Small intestine (tissue), 7 donors: Measurements from ENCODE around the gene FAS. TPM values are rescaled to one million over a fixed set of nuclear protein-coding genes. Genes with fewer than 3 reads are reported as not detected.

ENCODE experiments used
- DNase-seq, 2 donors: peaks; one replicate each; pipeline versions ENCODE4 v3.0.0 to v3.0.0-alpha.2; 2013
- FAIRE-seq: peaks from 2 replicates; lab custom pipeline; 2012; peaks lifted over from hg19 to GRCh38; lab: Jason Lieb, UNC
- H3K27ac ChIP-seq, 3 donors: one replicate each; pipeline ENCODE4 v1.5.1; 2013; ENCODE audit warnings: low read length in 2 of 3, mild to moderate bottlenecking in 2 of 3, control low read depth in 1 of 3, inconsistent platforms in 1 of 3, low read depth in 1 of 3, moderate library complexity in 1 of 3
- H3K27me3 ChIP-seq, 3 donors: one replicate each; pipeline ENCODE4 v1.6.1; 2013; ENCODE audit warnings: low read length in 3 of 3, inconsistent platforms in 1 of 3; ENCODE audit not compliant: control insufficient read depth in 3 of 3, insufficient read depth in 3 of 3
- H3K36me3 ChIP-seq, 3 donors: one replicate each; pipeline ENCODE4 v1.6.1; 2013; ENCODE audit warnings: low read length in 3 of 3, inconsistent platforms in 1 of 3, low read depth in 1 of 3, mild to moderate bottlenecking in 1 of 3, moderate library complexity in 1 of 3; ENCODE audit not compliant: control insufficient read depth in 3 of 3, insufficient read depth in 2 of 3
- H3K4me1 ChIP-seq, 3 donors: one replicate each; pipeline ENCODE4 v1.6.1; 2013; ENCODE audit warnings: low read length in 2 of 3, inconsistent platforms in 1 of 3, low read depth in 1 of 3, mild to moderate bottlenecking in 1 of 3, moderate library complexity in 1 of 3; ENCODE audit not compliant: control insufficient read depth in 3 of 3, insufficient read depth in 2 of 3
- H3K4me3 ChIP-seq, 3 donors: one replicate each; pipeline ENCODE4 v1.5.1; 2013; ENCODE audit warnings: low read length in 3 of 3, control low read depth in 1 of 3, inconsistent platforms in 1 of 3, low read depth in 1 of 3, mild to moderate bottlenecking in 1 of 3, moderate library complexity in 1 of 3
- H3K9me3 ChIP-seq, 2 donors: one replicate each; pipeline ENCODE4 v1.6.1; 2013; ENCODE audit warnings: low read depth in 1 of 2, low read length in 1 of 2; ENCODE audit not compliant: control insufficient read depth in 2 of 2, insufficient read depth in 1 of 2
- WGBS, 3 donors: extraction: QIAGEN DNeasy Blood & Tissue Kit; methylation state at CpG; one replicate each; pipeline ENCODE4 v1.1.7; 2013; 5-methylcytosine and 5-hydroxymethylcytosine counted together
- polyA plus RNA-seq, 4 donors: library from polyadenylated mRNA; stranded (reverse) in 3 of 4; unstranded in 1 of 4; fragments of 200-250 nt in 3 of 4; fragments of 120-200 nt in 1 of 4; gene quantifications; one replicate each; pipeline versions ENCODE4 v1.2.1 to v1.2.3, GENCODE V29; 2013
- donor health status: healthy with polysubstance abuse.
- donor health status: control.
- donor health status: control.
- donor health status: Bipolar disorder and iron deficiency.
- donor health status: healthy.

The FAS gene
- polyA plus RNA-seq, 4 donors = 3.4 to 11.3 (median 5.7) TPM

GRCh38 chr10:89037096-89037495, 46.5 kb downstream of the FAS start:
- no peaks in the 10 kb centered on the region for H3K27me3 ChIP-seq
- FAIRE-seq = no peak
- no peak overlapping the region for H3K4me3 ChIP-seq
- 78 to 93% (median 91%) methylated on average over 3 of the region's 3 CpGs for WGBS, 3 donors
- no peak overlapping the region for H3K27ac ChIP-seq
- no peaks in the 10 kb centered on the region for H3K4me1 ChIP-seq
- DNase-seq = no peak
- H3K36me3 ChIP-seq = no peaks in the 10 kb centered on the region
- no peaks in the 10 kb centered on the region for H3K9me3 ChIP-seq

DNA sequence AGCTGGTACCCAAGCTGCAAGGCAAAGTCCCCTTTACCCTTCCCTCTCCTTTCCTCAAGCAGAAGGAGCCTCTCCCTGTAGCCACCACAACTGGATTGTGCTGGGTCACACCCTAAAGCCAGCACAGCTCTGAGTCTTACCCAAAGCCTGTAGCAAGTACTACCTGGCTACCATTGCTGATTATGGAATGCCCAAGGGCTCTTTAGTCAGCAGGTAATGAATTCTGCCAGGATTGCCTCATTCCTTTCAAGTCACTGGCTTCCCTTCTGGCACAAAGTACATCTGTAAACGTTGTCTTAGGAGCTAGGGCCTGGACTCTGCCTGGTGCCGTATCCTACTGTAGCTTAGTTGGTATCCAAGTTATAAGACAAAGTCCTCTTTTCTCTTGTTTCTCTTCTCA, 52.0 kb downstream of the FAS start:
- Histone ChIP-seq H3K27me3 (no peaks in the 10 kb centered on the region), H3K9me3 (no peaks in the 10 kb centered on the region), H3K27ac (peak overlapping the region in 1 of 3 donors; percentile 57), H3K4me1 (peaks cover 0 to 3% (median 0%) of the 10 kb centered on the region in 3 donors), H3K36me3 (no peaks in the 10 kb centered on the region), H3K4me3 (no peak overlapping the region)
- FAIRE-seq (no peak), DNase-seq (peak; percentile 57 to 68)
- 19 to 64% (median 35%) methylated on average over 2 of the region's 2 CpGs for WGBS, 3 donors

- Histone ChIP-seq H3K27me3 (no peaks in the 10 kb centered on the region), H3K4me1 (peaks cover 0 to 3% (median 0%) of the 10 kb centered on the region in 3 donors), H3K9me3 (no peaks in the 10 kb centered on the region), H3K4me3 (no peak overlapping the region), H3K27ac (peak overlapping the region in 1 of 3 donors; percentile 57), H3K36me3 (no peaks in the 10 kb centered on the region)
- DNase-seq = no peak
- no peak for FAIRE-seq
- 46 to 66% (median 61%) methylated on average over 4 of the region's 4 CpGs for WGBS, 3 donors
These were observed 52.5 kb downstream of the FAS start for GRCh38 chr10:89043052-89043451.

DNA sequence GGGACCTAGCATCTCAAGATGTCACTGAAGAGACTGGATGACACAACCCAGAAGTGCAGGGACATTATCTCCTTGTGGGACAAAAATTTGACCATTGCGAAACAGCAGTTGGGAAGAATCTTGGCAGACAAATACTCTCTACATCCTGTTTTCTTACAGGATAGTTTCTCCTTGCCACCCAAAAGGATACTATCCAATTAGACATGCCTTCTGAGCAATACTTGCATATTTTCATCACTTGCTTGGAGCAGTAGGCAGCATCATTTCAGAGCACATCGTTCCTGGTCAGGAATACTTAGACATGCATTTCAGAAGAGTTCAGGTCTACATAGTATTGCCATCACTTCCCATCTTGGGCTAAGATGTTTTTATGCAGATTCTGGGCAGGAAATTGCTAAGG, 56.8 kb downstream of the FAS start:
- Histone ChIP-seq H3K4me3 (no peak overlapping the region), H3K9me3 (no peaks in the 10 kb centered on the region), H3K27me3 (no peaks in the 10 kb centered on the region), H3K36me3 (no peaks in the 10 kb centered on the region), H3K27ac (no peak overlapping the region), H3K4me1 (peaks cover 0 to 3% (median 0%) of the 10 kb centered on the region in 3 donors)
- DNase-seq (no peak), FAIRE-seq (no peak)
- WGBS, 3 donors = 82 to 94% (median 91%) methylated on average over 2 of the region's 2 CpGs

- H3K27me3 ChIP-seq = no peaks in the 10 kb centered on the region
- peaks cover 0 to 9% (median 0%) of the 10 kb centered on the region in 3 donors for H3K4me1 ChIP-seq
- DNase-seq = no peak
- H3K4me3 ChIP-seq = no peak overlapping the region
- no peaks in the 10 kb centered on the region for H3K9me3 ChIP-seq
- no peak for FAIRE-seq
- no peaks in the 10 kb centered on the region for H3K36me3 ChIP-seq
- H3K27ac ChIP-seq = no peak overlapping the region
These were observed 61.0 kb downstream of the FAS start for GRCh38 chr10:89051593-89051992.

DNA sequence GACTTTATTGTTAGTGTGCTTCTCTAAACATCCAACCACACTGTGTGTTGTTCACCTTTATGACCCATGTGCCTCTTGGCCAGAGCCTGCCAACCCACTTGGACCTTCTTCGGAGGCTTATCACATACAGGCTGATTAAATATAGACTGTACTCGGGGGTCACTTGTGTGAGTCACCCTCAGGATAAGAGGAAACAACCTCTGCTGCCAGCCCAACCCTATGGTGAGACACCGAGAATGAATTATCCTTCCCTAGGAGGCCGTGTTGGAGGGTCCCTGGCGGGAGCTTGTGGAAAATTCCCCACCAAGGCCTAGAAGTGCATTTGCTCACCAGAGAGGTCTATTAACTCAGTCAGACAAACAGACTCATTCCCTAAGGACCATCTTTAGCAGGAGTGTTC, 63.0 kb downstream of the FAS start:
- H3K27ac ChIP-seq = peak overlapping the region in 2 of 3 donors; percentile 26 to 54
- no peaks in the 10 kb centered on the region for H3K27me3 ChIP-seq
- 33 to 61% (median 39%) methylated on average over 5 of the region's 5 CpGs for WGBS, 3 donors
- FAIRE-seq (no peak), DNase-seq (peak; percentile 54 to 87)
- H3K4me1 ChIP-seq = peaks cover 0 to 9% (median 0%) of the 10 kb centered on the region in 3 donors
- no peaks in the 10 kb centered on the region for H3K9me3 ChIP-seq
- H3K4me3 ChIP-seq = no peak overlapping the region
- no peaks in the 10 kb centered on the region for H3K36me3 ChIP-seq

GRCh38 chr10:89055159-89055558, 64.6 kb downstream of the FAS start:
- Histone ChIP-seq H3K4me1 (peaks cover 0 to 9% (median 0%) of the 10 kb centered on the region in 3 donors), H3K4me3 (no peak overlapping the region), H3K36me3 (no peaks in the 10 kb centered on the region), H3K27me3 (no peaks in the 10 kb centered on the region), H3K27ac (no peak overlapping the region), H3K9me3 (no peaks in the 10 kb centered on the region)
- FAIRE-seq (no peak), DNase-seq (no peak)
- 78 to 82% (median 81%) methylated on average over 5 of the region's 5 CpGs for WGBS, 3 donors

- Histone ChIP-seq H3K27me3 (peaks cover 0 to 6% (median 0%) of the 10 kb centered on the region in 3 donors), H3K4me1 (no peaks in the 10 kb centered on the region), H3K36me3 (no peaks in the 10 kb centered on the region), H3K27ac (peak overlapping the region in 1 of 3 donors; percentile 57), H3K4me3 (no peak overlapping the region), H3K9me3 (no peaks in the 10 kb centered on the region)
- FAIRE-seq = no peak
- WGBS, 3 donors = 38 to 48% (median 41%) methylated on average over 1 of the region's 1 CpG
- no peak for DNase-seq
These were observed 72.3 kb downstream of the FAS start for GRCh38 chr10:89062861-89063260.

GRCh38 chr10:89063465-89063864, 72.9 kb downstream of the FAS start:
- FAIRE-seq = no peak
- Histone ChIP-seq H3K27me3 (peaks cover 0 to 6% (median 0%) of the 10 kb centered on the region in 3 donors), H3K36me3 (no peaks in the 10 kb centered on the region), H3K4me1 (no peaks in the 10 kb centered on the region), H3K4me3 (no peak overlapping the region), H3K9me3 (no peaks in the 10 kb centered on the region), H3K27ac (no peak overlapping the region)
- no peak for DNase-seq
- WGBS, 3 donors = 62 to 69% (median 68%) methylated on average over 2 of the region's 2 CpGs
